ENCODE results near the gene DMRT1. TPM values are rescaled to one million over a fixed set of nuclear protein-coding genes. Genes with fewer than 3 reads are reported as not detected.

Gene DMRT1
- polyA plus RNA-seq, 1 experiment = not detected

DNA sequence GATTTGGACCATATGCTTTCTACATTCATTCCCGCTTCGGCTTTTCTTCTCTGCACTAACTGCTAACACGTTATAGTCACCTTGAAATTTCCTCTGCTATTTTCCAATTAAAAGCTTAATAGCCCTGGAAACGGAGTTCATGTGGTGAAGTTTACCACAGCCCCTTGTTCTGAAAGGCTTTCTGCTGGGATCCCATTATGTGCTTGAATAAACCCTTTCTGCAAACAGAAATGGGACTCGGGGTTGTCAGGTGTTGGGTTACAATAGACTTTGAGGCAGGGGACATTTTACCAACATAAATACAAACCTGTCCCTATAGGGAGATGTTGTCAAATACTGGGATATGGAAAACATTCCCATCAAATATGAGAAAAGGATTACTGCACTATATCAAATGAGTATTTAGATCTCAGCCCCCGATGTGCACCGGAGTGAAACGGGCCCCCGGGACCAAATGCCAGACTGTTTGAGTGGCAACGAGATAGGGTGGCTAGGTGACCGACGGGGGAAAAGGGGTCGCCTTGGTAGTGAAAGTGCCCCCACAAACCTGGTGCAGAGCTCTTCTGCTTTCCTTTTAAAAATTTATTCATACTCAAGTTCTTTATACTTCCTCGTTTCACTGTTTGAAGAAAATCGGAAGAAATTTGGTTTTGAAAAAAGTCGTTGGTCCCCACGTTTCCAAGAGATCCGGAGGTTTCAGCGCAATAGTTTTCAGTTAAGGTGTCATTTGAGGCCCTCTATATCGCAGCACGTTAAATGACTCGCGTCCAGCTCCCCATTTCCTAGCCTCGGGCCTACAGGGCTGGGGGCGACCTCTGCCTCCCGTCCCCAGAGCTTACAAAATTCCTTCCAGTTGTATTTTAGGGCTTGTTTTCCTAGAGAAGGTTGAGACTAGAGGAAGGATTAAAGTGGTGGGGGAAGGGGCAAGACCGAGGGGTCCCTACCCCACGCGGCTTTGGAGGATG lies 132.8 kb downstream of the DMRT1 start:
- H3K4me3 ChIP-seq (ENCODE audit: low read depth, low read length) = no peak overlapping the region
- TF ChIP-seq, protein P1, sequence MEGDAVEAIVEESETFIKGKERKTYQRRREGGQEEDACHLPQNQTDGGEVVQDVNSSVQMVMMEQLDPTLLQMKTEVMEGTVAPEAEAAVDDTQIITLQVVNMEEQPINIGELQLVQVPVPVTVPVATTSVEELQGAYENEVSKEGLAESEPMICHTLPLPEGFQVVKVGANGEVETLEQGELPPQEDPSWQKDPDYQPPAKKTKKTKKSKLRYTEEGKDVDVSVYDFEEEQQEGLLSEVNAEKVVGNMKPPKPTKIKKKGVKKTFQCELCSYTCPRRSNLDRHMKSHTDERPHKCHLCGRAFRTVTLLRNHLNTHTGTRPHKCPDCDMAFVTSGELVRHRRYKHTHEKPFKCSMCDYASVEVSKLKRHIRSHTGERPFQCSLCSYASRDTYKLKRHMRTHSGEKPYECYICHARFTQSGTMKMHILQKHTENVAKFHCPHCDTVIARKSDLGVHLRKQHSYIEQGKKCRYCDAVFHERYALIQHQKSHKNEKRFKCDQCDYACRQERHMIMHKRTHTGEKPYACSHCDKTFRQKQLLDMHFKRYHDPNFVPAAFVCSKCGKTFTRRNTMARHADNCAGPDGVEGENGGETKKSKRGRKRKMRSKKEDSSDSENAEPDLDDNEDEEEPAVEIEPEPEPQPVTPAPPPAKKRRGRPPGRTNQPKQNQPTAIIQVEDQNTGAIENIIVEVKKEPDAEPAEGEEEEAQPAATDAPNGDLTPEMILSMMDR (IDR thresholded peaks at IDR 0.05; ENCODE audit: insufficient read depth, low read depth, low read length) = no peak
- no peak for DNase-seq (ENCODE audit: low read depth)
- ChIA-PET POLR2A (no interaction called here), CTCF (no interaction called here)
- peaks cover 55% of the 10 kb centered on the region for H3K27me3 ChIP-seq (ENCODE audit: control insufficient read depth, insufficient read depth, low read length)
- no peaks in the 10 kb centered on the region for H3K36me3 ChIP-seq (ENCODE audit: control insufficient read depth, insufficient read depth, low read length)

DNA sequence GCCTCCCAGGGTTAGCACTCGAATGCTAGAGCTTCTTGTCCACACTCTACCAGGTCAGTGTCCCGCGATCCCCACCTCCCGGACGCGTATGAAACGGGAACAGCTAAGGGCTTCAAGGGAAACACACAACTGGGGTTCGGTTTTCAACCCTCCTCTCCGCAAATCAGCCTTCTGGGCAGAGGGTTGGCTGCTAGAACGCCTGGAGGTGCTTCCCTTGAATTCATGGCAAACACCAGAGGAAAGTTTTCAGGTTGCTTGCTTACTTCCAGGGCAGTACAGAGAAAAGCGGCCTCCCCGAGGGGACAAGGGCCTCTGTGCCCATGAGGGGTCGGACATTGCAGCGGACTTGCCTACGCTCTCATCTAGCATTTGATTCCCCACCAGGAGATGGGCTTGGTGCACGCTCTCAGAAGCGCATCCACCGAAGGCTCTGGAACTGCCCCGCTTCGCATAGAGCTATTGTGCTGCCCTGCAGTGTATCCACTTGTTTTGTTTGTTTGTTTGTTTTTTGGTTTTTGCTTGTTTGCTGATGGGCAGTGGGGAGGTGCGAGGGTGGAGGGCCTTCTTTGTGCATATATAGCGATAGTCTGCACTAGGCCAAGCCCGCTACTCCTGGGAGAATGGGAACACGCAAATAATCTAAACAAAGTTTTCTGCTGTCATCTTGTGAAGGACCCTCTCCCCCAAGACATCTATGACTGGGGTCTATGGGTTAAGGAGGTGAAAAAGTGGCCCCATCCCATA lies 133.7 kb downstream of the DMRT1 start:
- CTCF ChIA-PET = no interaction called here
- POLR2A ChIA-PET = no interaction called here
- no peaks in the 10 kb centered on the region for H3K36me3 ChIP-seq (ENCODE audit: control insufficient read depth, insufficient read depth, low read length)
- H3K27me3 ChIP-seq (ENCODE audit: control insufficient read depth, insufficient read depth, low read length) = peaks cover 49% of the 10 kb centered on the region
- TF ChIP-seq, protein P1 (IDR thresholded peaks at IDR 0.05; ENCODE audit: insufficient read depth, low read depth, low read length) = no peak
- no peak for DNase-seq (ENCODE audit: low read depth)
- no peak overlapping the region for H3K4me3 ChIP-seq (ENCODE audit: low read depth, low read length)

DNA sequence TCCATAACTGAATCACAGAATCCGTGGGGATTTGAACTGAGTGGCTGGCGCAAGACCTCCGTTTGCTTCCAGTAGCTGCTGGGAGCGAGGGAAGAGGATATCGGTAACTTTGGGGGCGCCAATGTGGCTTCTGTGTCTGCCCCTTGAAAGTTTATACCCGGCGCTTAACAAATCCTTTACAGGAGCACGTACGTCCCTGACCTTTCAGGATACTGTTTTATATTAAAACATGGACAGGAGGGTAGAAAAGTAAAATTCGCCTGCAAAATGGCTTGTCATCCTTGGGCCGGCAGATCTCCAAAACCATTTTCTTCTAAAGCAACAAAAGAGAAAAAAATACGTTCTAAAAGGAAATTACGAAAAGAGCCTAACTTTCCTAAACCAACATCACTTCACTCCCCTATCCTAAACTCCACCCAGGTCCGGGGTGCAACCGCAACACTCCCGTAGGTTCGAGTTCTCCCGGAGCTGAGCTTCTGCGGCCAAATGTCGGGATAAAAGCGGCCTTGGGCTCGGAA lies 134.3 kb downstream of the DMRT1 start:
- CTCF ChIA-PET = no interaction called here

DNA sequence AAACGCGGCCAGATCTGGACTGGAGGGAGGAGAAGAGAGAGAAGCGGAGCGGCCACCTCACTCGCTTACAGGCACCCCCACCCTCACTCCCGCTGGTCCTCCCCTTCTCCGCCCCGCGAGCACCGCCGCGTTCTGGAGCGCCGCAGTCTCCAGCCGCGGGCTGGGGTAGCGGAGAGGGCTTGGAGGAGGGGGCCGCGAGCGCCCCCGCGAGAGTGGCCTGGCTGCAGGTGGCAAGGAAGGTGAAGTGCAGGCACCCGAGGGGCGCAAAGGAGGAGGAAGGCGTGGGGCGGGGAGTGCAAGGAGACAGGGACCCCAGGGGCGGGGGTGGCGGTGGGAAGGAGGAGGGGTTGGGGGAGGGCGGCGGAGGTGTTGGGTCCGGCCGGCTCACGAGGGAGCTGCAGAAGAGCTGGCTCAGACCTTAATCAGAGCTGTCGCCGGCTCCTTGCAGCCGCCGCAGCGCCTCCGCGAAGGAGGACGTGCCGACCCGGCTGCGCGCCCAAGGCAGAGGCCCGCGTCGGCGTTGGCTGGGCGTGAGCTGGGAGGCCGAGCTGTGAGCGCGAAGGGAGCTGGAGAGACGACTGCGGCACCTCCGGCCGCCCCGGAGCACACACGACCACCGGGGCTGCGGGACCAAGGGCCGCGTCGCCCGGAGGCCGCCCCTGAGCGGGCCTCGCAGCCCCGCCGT lies 134.9 kb downstream of the DMRT1 start, which contains the start of gene DMRT3:
Gene DMRT3 (plus strand): TSS at position 398 of the 685 bp plus-strand sequence. CDS start 347 bp downstream, outside the sequence.
- Histone ChIP-seq H3K27me3 (ENCODE audit: control insufficient read depth, insufficient read depth, low read length) (peaks cover 44% of the 10 kb centered on the region), H3K36me3 (ENCODE audit: control insufficient read depth, insufficient read depth, low read length) (no peaks in the 10 kb centered on the region), H3K4me3 (ENCODE audit: low read depth, low read length) (no peak within 1 kb of the TSS)
- ChIA-PET POLR2A (no interaction called here), CTCF (no interaction called here)
- TF ChIP-seq, protein P1 (IDR thresholded peaks at IDR 0.05; ENCODE audit: insufficient read depth, low read depth, low read length) = no peak
- no peak for DNase-seq (ENCODE audit: low read depth)

More for the DNA sequence above, 134.3 kb downstream of the DMRT1 start:
- no peak for DNase-seq (ENCODE audit: low read depth)
- no peaks in the 10 kb centered on the region for H3K36me3 ChIP-seq (ENCODE audit: control insufficient read depth, insufficient read depth, low read length)
- H3K4me3 ChIP-seq (ENCODE audit: low read depth, low read length) = no peak overlapping the region
- POLR2A ChIA-PET = no interaction called here
- peaks cover 44% of the 10 kb centered on the region for H3K27me3 ChIP-seq (ENCODE audit: control insufficient read depth, insufficient read depth, low read length)
- TF ChIP-seq, protein P1 (IDR thresholded peaks at IDR 0.05; ENCODE audit: insufficient read depth, low read depth, low read length) = no peak

All from BJ (cell line).